GM12864 (cell line): ENCODE data around the gene MTMR1.

Source experiments
- DNase-seq: peaks from one replicate; pipeline ENCODE4 v3.0.0-alpha.2; 2011; ENCODE audit warnings: low read depth
- H3K4me3 ChIP-seq: 2 replicates; pipeline ENCODE4 v1.5.1; 2011; ENCODE audit warnings: mild to moderate bottlenecking, low read depth, low read length, control low read depth
- TF ChIP-seq, protein P1 (sequence below): IDR thresholded peaks from 2 replicates; pipeline ENCODE4 v1.5.1; 2011; ENCODE audit warnings: low read depth, mild to moderate bottlenecking, moderate library complexity, low read length, control low read depth, inconsistent platforms; ENCODE audit errors: missing control alignments

MTMR1 gene

DNA sequence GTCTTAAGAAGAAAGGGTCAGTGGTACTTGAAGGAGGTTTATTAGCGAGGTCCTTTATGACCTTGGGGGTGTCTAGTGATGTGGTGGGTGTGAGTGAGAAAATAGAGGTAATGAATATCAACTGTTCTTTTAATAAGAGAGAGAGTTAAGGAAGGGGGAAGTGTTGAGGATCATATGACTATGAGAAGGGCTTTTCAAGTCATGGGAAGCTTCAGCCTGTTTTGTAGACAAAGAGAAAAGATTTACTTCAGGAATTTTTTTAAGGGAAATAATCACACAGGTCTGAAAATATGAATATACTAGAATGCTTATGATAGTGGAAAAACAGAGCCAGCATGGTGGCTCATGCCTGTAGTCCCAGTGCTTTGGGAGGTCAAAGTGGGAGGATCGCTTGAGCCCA is 41.3 kb upstream of the MTMR1 start:
- TF ChIP-seq, protein P1, sequence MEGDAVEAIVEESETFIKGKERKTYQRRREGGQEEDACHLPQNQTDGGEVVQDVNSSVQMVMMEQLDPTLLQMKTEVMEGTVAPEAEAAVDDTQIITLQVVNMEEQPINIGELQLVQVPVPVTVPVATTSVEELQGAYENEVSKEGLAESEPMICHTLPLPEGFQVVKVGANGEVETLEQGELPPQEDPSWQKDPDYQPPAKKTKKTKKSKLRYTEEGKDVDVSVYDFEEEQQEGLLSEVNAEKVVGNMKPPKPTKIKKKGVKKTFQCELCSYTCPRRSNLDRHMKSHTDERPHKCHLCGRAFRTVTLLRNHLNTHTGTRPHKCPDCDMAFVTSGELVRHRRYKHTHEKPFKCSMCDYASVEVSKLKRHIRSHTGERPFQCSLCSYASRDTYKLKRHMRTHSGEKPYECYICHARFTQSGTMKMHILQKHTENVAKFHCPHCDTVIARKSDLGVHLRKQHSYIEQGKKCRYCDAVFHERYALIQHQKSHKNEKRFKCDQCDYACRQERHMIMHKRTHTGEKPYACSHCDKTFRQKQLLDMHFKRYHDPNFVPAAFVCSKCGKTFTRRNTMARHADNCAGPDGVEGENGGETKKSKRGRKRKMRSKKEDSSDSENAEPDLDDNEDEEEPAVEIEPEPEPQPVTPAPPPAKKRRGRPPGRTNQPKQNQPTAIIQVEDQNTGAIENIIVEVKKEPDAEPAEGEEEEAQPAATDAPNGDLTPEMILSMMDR = no peak
- no peak overlapping the region for H3K4me3 ChIP-seq
- DNase-seq = no peak

DNA sequence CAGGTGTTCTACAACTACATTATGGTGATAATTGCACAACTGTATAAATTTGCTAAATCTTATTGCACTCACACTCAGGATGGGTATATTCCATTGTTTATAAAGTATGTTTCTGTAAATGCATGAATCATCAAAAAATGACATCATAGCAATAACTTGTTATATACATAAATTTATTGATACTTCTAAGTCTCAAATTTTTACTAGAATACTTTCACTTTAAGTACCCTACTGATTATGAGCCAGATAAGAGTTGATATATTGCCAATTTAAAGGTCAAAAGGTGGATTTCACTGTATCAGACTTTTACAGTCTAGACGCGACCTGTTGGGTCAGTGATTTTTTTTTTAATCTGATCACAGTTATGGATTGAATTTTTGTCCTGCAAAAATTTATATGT is 37.4 kb upstream of the MTMR1 start:
- TF ChIP-seq, protein P1 = no peak
- DNase-seq = no peak

DNA sequence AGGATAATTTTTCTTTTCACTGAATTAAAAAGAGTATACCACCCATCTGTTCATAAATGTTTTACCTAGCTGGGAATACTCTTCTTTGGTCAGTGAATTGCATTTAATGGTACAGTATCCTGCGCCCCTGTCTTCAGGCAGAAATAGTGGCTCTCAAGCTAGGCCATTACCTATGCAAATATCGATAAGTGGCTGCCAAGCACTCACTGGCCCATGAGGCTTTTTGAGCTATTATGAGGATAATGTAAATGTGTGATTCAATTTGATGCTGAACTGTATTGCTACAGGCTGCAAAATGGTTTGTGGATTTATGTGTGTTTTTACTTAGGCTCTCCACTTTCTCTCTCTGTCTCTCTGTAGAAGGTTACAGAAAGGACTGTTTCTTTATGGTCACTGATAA is 30.1 kb upstream of the MTMR1 start:
- TF ChIP-seq, protein P1 = no peak
- DNase-seq = no peak
- no peak overlapping the region for H3K4me3 ChIP-seq

More for the DNA sequence above, 37.4 kb upstream of the MTMR1 start:
- no peak overlapping the region for H3K4me3 ChIP-seq

DNA sequence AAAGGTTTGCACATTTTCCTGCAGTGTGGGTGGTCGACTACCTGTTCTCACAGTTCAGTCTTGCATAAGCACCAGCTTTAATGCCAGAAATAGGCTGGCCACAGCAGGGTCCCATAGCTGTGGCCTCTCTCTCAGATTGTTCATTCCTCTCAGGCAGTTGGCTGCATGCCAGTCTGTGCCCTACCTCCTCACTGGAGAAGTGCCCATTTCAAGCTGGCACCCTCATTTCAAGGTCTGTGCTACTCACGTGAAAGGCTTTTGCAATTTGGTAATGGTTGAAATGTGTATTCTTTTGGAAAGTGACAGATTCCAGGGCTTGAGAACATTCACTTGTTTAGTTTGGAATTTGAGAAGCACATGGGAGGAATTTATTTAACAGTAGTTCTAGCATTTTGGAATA is 28.9 kb upstream of the MTMR1 start:
- no peak for DNase-seq
- TF ChIP-seq, protein P1 = no peak
- H3K4me3 ChIP-seq = no peak overlapping the region

DNA sequence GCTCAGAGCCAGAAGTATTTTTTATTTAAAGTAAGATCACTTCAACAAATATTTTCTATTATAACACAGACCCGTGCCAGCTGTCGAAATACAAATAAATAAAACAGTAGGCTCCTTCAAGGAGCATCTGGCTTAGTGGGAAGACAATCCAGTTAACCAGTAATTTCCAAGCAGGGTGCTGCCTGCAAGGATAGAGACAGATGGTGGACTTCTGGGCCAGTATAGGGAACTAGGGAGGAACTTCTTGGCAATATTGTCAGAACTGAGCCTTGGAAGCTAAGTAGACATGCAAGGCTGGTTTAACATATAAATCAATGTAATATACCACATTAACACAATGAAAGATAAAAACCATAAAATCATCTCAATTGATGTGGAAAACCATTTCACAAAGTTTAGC is 17.0 kb upstream of the MTMR1 start:
- H3K4me3 ChIP-seq = no peak overlapping the region
- TF ChIP-seq, protein P1 = no peak
- no peak for DNase-seq

DNA sequence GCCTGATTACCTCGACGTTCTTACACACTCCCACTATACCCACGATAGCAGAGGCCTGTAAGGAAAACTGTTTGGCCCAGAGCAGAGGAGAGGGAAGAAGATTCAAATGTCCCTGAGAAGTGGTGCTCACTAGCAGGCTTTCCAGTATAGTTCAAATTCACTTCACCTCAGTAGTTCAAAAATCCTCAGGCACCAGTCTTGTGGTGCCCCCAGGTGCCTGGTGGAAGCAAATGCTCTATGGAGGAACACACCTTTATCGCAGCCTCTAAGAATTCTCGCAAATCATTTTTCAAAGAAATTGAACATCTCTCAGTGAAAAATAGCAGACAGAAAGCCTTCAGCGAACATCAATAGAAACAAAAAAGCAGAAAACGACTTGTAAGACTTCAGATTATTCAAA is 12.2 kb upstream of the MTMR1 start:
- TF ChIP-seq, protein P1 = no peak
- no peak for DNase-seq

DNA sequence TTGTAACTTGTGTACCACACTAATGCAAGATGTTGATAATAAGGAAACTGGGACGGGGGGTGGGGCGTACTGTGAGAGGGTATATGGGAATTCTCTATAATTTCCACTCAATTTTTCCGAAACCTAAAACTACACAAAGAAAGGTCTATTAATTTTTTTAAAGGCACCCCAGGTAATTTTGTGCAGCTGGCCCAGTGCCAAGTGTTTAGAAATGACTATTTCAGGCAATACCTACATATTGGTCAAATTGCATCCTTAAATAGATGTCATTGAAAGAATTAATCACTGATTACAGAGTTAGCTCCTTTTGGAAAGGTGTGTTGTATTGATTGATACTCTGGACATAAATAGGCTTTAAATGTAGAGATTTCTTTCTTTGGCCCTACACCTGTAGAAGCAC is 10.1 kb upstream of the MTMR1 start:
- no peak overlapping the region for H3K4me3 ChIP-seq
- TF ChIP-seq, protein P1 = no peak
- no peak for DNase-seq

More for the DNA sequence above, 12.2 kb upstream of the MTMR1 start:
- no peak overlapping the region for H3K4me3 ChIP-seq
